HEK293 (cell line): ENCODE measurements around the gene CCNB1IP1.

ENCODE experiments used
- CTCF ChIA-PET: fragments of 350-600 bp; formaldehyde crosslinking; extraction: SDS; loops from one replicate; lab custom pipeline; 2021; ENCODE audit warnings: antibody characterized with exemption; lab: Yijun Ruan, JAX
- POLR2A ChIA-PET: fragments of 300-600 bp; formaldehyde crosslinking; extraction: SDS; loops from one replicate; lab custom pipeline; 2020; ENCODE audit warnings: antibody characterized with exemption, inconsistent platforms; lab: Yijun Ruan, JAX
- H3K27ac ChIP-seq: fragments of 200-500 bp; sonication (Bioruptor generic); 2 replicates; pipeline ENCODE4 v1.5.1; 2014; ENCODE audit warnings: low read depth, low read length, control low read depth, inconsistent platforms; ENCODE audit errors: extremely low read depth
- H3K36me3 ChIP-seq, 2 experiments: fragments of 200-500 bp in 1 of 2; sonication (Bioruptor generic) in 1 of 2; 1 replicate in 1 of 2; 2 replicates in 1 of 2; pipeline ENCODE4 v1.5.1; 2014 to 2017; ENCODE audit warnings: inconsistent platforms in 2 of 2, low read length in 2 of 2; ENCODE audit not compliant: control insufficient read depth in 2 of 2, insufficient read depth in 1 of 2
- H3K4me1 ChIP-seq: fragments of 200-500 bp; sonication (Bioruptor generic); 2 replicates; pipeline ENCODE4 v1.5.1; 2014; ENCODE audit warnings: mild to moderate bottlenecking, low read length, inconsistent platforms; ENCODE audit not compliant: control insufficient read depth, insufficient read depth
- H3K4me3 ChIP-seq: 2 replicates; pipeline ENCODE4 v1.5.1; 2011; ENCODE audit warnings: low read depth, mild to moderate bottlenecking, control low read depth, low read length, moderate library complexity
- H3K9me3 ChIP-seq: fragments of 200-500 bp; sonication (Bioruptor generic); 2 replicates; pipeline ENCODE4 v1.5.1; 2014; ENCODE audit warnings: low read depth, low read length, inconsistent platforms; ENCODE audit not compliant: control insufficient read depth, insufficient read depth
- IKZF3 ChIP-seq: fragments of 450-650 bp; IDR thresholded peaks from 2 replicates; pipeline ENCODE4 v1.5.0; 2018; ENCODE audit warnings: missing biosample characterization, mild to moderate bottlenecking, missing genetic modification characterization, moderate library complexity
- ZBTB8A ChIP-seq: fragments of 450-650 bp; formaldehyde crosslinking; IDR thresholded peaks from 2 replicates; pipeline ENCODE4 v1.5.1; 2016; ENCODE audit warnings: missing biosample characterization, missing genetic modification characterization
- ZNF140 ChIP-seq: fragments of 450-650 bp; formaldehyde crosslinking; IDR thresholded peaks from 2 replicates; pipeline ENCODE4 v1.5.1; 2016; ENCODE audit warnings: missing biosample characterization, missing genetic modification characterization
- ZNF146 ChIP-seq: fragments of 450-650 bp; formaldehyde crosslinking; IDR thresholded peaks from 2 replicates; pipeline ENCODE4 v1.5.1; 2016; ENCODE audit warnings: missing biosample characterization, missing genetic modification characterization
- ZNF211 ChIP-seq: fragments of 450-650 bp; formaldehyde crosslinking; IDR thresholded peaks from 2 replicates; pipeline ENCODE4 v1.5.1; 2016; ENCODE audit warnings: low read depth, missing biosample characterization, missing genetic modification characterization
- ZNF341 ChIP-seq: fragments of 450-650 bp; formaldehyde crosslinking; IDR thresholded peaks from 2 replicates; pipeline ENCODE4; 2016; ENCODE audit warnings: low read depth, missing biosample characterization, missing genetic modification characterization
- ZNF416 ChIP-seq: fragments of 450-650 bp; formaldehyde crosslinking; IDR thresholded peaks from 2 replicates; pipeline ENCODE4 v1.5.1; 2016; ENCODE audit warnings: missing biosample characterization, missing genetic modification characterization
- ZNF473 ChIP-seq: fragments of 450-650 bp; formaldehyde crosslinking; IDR thresholded peaks from 2 replicates; pipeline ENCODE4 v1.5.1; 2017; ENCODE audit warnings: missing biosample characterization, missing genetic modification characterization
- ZNF596 ChIP-seq: fragments of 450-650 bp; IDR thresholded peaks from 2 replicates; pipeline ENCODE4 v1.5.0; 2018; ENCODE audit warnings: missing biosample characterization, mild to moderate bottlenecking, missing genetic modification characterization, moderate library complexity
- ZNF830 ChIP-seq: fragments of 450-650 bp; IDR thresholded peaks from 2 replicates; pipeline ENCODE4 v1.5.0; 2018; ENCODE audit warnings: missing biosample characterization, missing genetic modification characterization, low read depth, mild to moderate bottlenecking, moderate library complexity
- TF ChIP-seq, protein P1 (sequence below): fragments of 450-650 bp; formaldehyde crosslinking; IDR thresholded peaks from 2 replicates; pipeline ENCODE4 v1.5.1; 2016; ENCODE audit warnings: missing biosample characterization, missing genetic modification characterization
- TF ChIP-seq, protein P2 (sequence below): fragments of 450-650 bp; formaldehyde crosslinking; IDR thresholded peaks from 2 replicates; pipeline ENCODE4 v1.5.1; 2016; ENCODE audit warnings: missing biosample characterization, missing genetic modification characterization
- TF ChIP-seq, protein P3 (sequence below): fragments of 450-650 bp; formaldehyde crosslinking; IDR thresholded peaks from 2 replicates; pipeline ENCODE4 v1.5.0; 2017; ENCODE audit warnings: missing biosample characterization, missing genetic modification characterization, borderline replicate concordance
- TF ChIP-seq, protein P4 (sequence below): fragments of 450-650 bp; formaldehyde crosslinking; IDR thresholded peaks from 2 replicates; pipeline ENCODE4 v1.5.1; 2016; ENCODE audit warnings: missing biosample characterization, missing genetic modification characterization
- TF ChIP-seq, protein P5 (sequence below): fragments of 450-650 bp; formaldehyde crosslinking; optimal IDR thresholded peaks from 2 replicates; pipeline ENCODE3; 2016; ENCODE audit warnings: missing biosample characterization, mild to moderate bottlenecking, missing genetic modification characterization

CCNB1IP1 gene

DNA sequence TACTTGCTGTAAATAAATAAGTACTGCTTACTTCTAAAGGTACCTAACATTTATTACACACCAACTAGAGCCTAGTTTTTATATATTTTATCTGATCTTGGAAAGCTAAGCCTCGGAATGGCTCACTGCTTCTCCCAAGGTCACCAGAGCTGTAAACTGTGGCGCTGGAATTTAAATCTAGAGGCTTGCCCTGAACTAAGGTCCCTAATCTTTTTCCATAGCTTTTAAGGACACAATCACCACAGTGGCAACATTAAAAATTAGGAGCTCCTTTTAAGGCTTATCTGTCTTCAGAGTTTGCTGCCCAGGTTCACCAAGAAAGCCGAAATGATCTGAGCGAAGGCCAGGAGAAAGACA is 670 bp downstream of the CCNB1IP1 start:
- peaks cover 9% of the 10 kb centered on the region for H3K4me1 ChIP-seq
- no peaks in the 10 kb centered on the region for H3K9me3 ChIP-seq
- H3K4me3 ChIP-seq: peak overlapping the region; percentile 58
- peaks cover 0 to 21% of the 10 kb centered on the region in 2 experiments; a peak in 2 of 3 replicates for H3K36me3 ChIP-seq
- ChIA-PET POLR2A (interaction anchor here (0.8 to 3.7 kb wide), 4 partner anchors 10 to 130 kb away, joined by 3 to 57 read pairs (median 4); partner anchors contain the start of genes APEX1, OSGEP, PARP2 and PIP4P1), CTCF (interaction anchor here (0.5 to 1.4 kb wide), 2 partner anchors 9 to 19 kb away, joined by 3 to 5 read pairs; no protein-coding TSS in a partner anchor)
- H3K27ac ChIP-seq: peak overlapping the region; percentile 76
- TF ChIP-seq ZNF416 (tag by site-specific recombination) (no peak), ZNF341 (tag by site-specific recombination) (no peak), ZNF140 (tag by site-specific recombination) (no peak), ZNF211 (tag by site-specific recombination) (no peak), ZBTB8A (tag by site-specific recombination) (no peak)
- TF ChIP-seq, protein P1, sequence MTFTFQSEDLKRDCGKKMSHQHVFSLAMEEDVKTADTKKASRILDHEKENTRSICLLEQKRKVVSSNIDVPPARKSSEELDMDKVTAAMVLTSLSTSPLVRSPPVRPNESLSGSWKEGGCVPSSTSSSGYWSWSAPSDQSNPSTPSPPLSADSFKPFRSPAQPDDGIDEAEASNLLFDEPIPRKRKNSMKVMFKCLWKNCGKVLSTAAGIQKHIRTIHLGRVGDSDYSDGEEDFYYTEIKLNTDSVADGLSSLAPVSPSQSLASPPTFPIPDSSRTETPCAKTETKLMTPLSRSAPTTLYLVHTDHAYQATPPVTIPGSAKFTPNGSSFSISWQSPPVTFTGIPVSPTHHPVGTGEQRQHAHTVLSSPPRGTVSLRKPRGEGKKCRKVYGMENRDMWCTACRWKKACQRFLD (tag by site-specific recombination): no peak
- TF ChIP-seq, protein P2, sequence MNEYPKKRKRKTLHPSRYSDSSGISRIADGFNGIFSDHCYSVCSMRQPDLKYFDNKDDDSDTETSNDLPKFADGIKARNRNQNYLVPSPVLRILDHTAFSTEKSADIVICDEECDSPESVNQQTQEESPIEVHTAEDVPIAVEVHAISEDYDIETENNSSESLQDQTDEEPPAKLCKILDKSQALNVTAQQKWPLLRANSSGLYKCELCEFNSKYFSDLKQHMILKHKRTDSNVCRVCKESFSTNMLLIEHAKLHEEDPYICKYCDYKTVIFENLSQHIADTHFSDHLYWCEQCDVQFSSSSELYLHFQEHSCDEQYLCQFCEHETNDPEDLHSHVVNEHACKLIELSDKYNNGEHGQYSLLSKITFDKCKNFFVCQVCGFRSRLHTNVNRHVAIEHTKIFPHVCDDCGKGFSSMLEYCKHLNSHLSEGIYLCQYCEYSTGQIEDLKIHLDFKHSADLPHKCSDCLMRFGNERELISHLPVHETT: no peak
- TF ChIP-seq, protein P3, sequence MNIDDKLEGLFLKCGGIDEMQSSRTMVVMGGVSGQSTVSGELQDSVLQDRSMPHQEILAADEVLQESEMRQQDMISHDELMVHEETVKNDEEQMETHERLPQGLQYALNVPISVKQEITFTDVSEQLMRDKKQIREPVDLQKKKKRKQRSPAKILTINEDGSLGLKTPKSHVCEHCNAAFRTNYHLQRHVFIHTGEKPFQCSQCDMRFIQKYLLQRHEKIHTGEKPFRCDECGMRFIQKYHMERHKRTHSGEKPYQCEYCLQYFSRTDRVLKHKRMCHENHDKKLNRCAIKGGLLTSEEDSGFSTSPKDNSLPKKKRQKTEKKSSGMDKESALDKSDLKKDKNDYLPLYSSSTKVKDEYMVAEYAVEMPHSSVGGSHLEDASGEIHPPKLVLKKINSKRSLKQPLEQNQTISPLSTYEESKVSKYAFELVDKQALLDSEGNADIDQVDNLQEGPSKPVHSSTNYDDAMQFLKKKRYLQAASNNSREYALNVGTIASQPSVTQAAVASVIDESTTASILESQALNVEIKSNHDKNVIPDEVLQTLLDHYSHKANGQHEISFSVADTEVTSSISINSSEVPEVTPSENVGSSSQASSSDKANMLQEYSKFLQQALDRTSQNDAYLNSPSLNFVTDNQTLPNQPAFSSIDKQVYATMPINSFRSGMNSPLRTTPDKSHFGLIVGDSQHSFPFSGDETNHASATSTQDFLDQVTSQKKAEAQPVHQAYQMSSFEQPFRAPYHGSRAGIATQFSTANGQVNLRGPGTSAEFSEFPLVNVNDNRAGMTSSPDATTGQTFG (tag by site-specific recombination): no peak
- TF ChIP-seq, all 188 proteins: peak for 0

DNA sequence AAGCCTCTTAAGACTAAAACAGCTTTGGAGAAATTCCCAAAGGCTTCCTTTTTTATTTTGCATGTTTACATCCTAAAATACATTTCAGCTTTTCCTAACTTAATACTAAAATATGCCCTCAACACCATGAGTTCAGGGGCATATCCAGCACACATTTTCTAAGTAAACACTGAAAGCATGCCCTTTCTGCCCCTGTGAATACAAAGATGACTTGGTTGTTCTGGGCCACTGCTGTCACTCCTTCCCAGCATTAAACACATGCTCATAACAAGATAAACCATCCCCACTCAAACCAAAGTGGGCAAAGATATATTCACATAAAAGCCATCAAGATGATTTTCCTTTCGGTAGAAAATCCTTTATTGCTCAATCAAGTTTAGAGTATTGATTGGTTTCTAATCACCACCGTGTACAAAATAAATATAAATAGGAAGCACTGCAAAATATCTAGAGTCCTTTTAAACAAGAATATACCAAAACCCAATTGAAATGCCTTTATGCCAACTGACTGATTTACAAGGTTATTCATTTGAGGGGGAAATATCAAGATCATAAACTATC is 1.9 kb downstream of the CCNB1IP1 start:
- peaks cover 9 to 32% of the 10 kb centered on the region in 2 experiments for H3K36me3 ChIP-seq
- no peak for TF ChIP-seq ZNF473
- TF ChIP-seq IKZF3 (tag by site-specific recombination): peak; percentile 20; the same call in 1 of the 2 replicates
- TF ChIP-seq, all 188 proteins: peak for 1
- Histone ChIP-seq H3K4me3 (no peak overlapping the region), H3K9me3 (no peaks in the 10 kb centered on the region), H3K27ac (no peak overlapping the region), H3K4me1 (peaks cover 9% of the 10 kb centered on the region)
- ChIA-PET POLR2A (interaction anchor here (3.7 kb wide), 1 partner anchor 11 kb away, joined by 57 read pairs; the partner anchor contains the start of gene PARP2), CTCF (interaction anchor here (0.6 to 1.4 kb wide), 2 partner anchors 10 to 25 kb away, joined by 4 to 5 read pairs; no protein-coding TSS in a partner anchor)

DNA sequence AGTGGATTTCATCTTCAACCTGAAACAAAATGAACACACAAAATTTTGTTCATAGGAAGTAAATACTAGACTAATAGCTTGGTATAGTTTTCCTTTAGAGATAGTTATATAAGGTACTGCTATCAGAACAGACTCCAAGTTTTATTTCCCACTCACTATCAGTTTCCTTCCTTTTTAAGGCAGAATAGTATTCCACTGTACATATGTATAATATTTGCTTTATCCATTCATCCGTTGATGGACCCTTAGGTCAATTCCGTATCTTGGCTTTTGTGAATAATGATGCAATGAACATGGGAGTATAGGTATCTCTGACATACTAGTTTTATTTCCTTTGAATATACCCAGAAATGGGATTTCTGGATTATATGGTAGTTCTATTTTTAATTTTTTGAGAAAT is 3.7 kb downstream of the CCNB1IP1 start:
- Histone ChIP-seq H3K4me1 (peaks cover 9% of the 10 kb centered on the region), H3K9me3 (no peaks in the 10 kb centered on the region), H3K36me3 (peaks cover 27 to 46% of the 10 kb centered on the region in 2 experiments), H3K4me3 (no peak overlapping the region), H3K27ac (no peak overlapping the region)
- TF ChIP-seq ZNF830 (no peak), ZNF596 (no peak), ZNF146 (tag by site-specific recombination) (peak; percentile 95)
- TF ChIP-seq, protein P4, sequence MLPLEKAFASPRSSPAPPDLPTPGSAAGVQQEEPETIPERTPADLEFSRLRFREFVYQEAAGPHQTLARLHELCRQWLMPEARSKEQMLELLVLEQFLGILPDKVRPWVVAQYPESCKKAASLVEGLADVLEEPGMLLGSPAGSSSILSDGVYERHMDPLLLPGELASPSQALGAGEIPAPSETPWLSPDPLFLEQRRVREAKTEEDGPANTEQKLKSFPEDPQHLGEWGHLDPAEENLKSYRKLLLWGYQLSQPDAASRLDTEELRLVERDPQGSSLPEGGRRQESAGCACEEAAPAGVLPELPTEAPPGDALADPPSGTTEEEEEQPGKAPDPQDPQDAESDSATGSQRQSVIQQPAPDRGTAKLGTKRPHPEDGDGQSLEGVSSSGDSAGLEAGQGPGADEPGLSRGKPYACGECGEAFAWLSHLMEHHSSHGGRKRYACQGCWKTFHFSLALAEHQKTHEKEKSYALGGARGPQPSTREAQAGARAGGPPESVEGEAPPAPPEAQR (tag by site-specific recombination): no peak
- TF ChIP-seq, protein P5, sequence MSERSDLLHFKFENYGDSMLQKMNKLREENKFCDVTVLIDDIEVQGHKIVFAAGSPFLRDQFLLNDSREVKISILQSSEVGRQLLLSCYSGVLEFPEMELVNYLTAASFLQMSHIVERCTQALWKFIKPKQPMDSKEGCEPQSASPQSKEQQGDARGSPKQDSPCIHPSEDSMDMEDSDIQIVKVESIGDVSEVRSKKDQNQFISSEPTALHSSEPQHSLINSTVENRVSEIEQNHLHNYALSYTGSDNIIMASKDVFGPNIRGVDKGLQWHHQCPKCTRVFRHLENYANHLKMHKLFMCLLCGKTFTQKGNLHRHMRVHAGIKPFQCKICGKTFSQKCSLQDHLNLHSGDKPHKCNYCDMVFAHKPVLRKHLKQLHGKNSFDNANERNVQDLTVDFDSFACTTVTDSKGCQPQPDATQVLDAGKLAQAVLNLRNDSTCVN (tag by site-specific recombination): no peak
- CTCF ChIA-PET: interaction anchor here (0.6 to 6.0 kb wide), 4 partner anchors 11 to 280 kb away, joined by 3 to 67 read pairs (median 6); partner anchors contain the start of gene PARP2
- POLR2A ChIA-PET: interaction anchor here (1.1 to 4.3 kb wide), 2 partner anchors 14 to 126 kb away, joined by 3 to 45 read pairs; partner anchors contain the start of genes APEX1 and PARP2
